A673 (cell line): Measurements from ENCODE around the gene UGT1A8. TPM values are rescaled to one million over a fixed set of nuclear protein-coding genes. Genes with fewer than 3 reads are reported as not detected.

Source experiments
- BruUV-seq: library from RNA; stranded (reverse); fragments of 400-500 nt; replicated peaks from 2 replicates; lab custom pipeline; 2021; lab: Mats Ljungman, UMichigan
- CTCF ChIA-PET: fragments of 300-600 bp; sonication (Branson Sonifier 250); formaldehyde crosslinking; loops from one replicate; lab custom pipeline; 2022; ENCODE audit warnings: antibody characterized with exemption; lab: Charles Lee
- POLR2A ChIA-PET: fragments of 300-600 bp; sonication (Branson Sonifier 250); formaldehyde crosslinking; loops from one replicate; lab custom pipeline; 2022; ENCODE audit warnings: antibody characterized with exemption; ENCODE audit not compliant: low non-redundant PET; lab: Charles Lee
- DNase-seq: peaks from one replicate; pipeline ENCODE4 v3.0.0-alpha.2; 2015; ENCODE audit warnings: low spot score
- H3K27ac ChIP-seq: fragments of 200-600 bp; sonication (generic); 2 replicates; pipeline ENCODE4 v1.5.1; 2016; ENCODE audit warnings: mixed run types, low read depth, mild to moderate bottlenecking, mixed read lengths, antibody characterized with exemption, low read length; ENCODE audit not compliant: poor library complexity, severe bottlenecking
- H3K27me3 ChIP-seq: fragments of 200-600 bp; sonication (generic); replicated peaks from 2 replicates; pipeline ENCODE4 v1.6.1; 2017; ENCODE audit warnings: mixed run types, low read depth, mild to moderate bottlenecking, mixed read lengths, antibody characterized with exemption, low read length; ENCODE audit not compliant: insufficient read depth, poor library complexity
- H3K36me3 ChIP-seq: fragments of 200-600 bp; sonication (generic); 2 replicates; pipeline ENCODE4 v1.6.1; 2016; ENCODE audit warnings: mixed run types, mild to moderate bottlenecking, mixed read lengths, antibody characterized with exemption, low read length; ENCODE audit not compliant: insufficient read depth, poor library complexity, severe bottlenecking
- H3K4me1 ChIP-seq: fragments of 200-600 bp; sonication (generic); 2 replicates; pipeline ENCODE4 v1.6.1; 2017; ENCODE audit warnings: mixed run types, mild to moderate bottlenecking, mixed read lengths, antibody characterized with exemption, low read length; ENCODE audit not compliant: insufficient read depth, poor library complexity, severe bottlenecking
- H3K4me3 ChIP-seq: fragments of 200-600 bp; sonication (generic); 2 replicates; pipeline ENCODE4 v1.5.1; 2016; ENCODE audit warnings: low read depth, mixed run types, mild to moderate bottlenecking, mixed read lengths, low read length; ENCODE audit not compliant: poor library complexity, severe bottlenecking
- H3K9me3 ChIP-seq: fragments of 200-600 bp; sonication (generic); 2 replicates; pipeline ENCODE4 v1.6.1; 2016; ENCODE audit warnings: mixed run types, low read depth, mild to moderate bottlenecking, mixed read lengths, antibody characterized with exemption, low read length; ENCODE audit not compliant: poor library complexity, severe bottlenecking
- CTCF ChIP-seq: fragments of 300-800, 200-600 bp; sonication (generic); conservative IDR thresholded peaks from 2 replicates; pipeline ENCODE4 v1.5.1; 2017; ENCODE audit warnings: low read depth, mild to moderate bottlenecking, antibody characterized with exemption, low read length, moderate library complexity, mixed read lengths
- EZH2 ChIP-seq: fragments of 200-600 bp; sonication (generic); IDR thresholded peaks from 2 replicates; pipeline ENCODE4 v1.6.1; 2017; ENCODE audit warnings: borderline replicate concordance, low read depth, mild to moderate bottlenecking, mixed read lengths, antibody characterized with exemption, low read length; ENCODE audit not compliant: poor library complexity, severe bottlenecking
- intact Hi-C: fragments of 100-400 bp; cut with micrococcal nuclease; formaldehyde crosslinking; loops from one replicate; pipeline ENCODE4 v1.10.0; 2022; ENCODE audit not compliant: unreplicated experiment
- total RNA-seq: library from RNA; stranded (reverse); gene quantifications from 2 replicates; pipeline ENCODE4 v1.2.3, GENCODE V29; 2021

Gene UGT1A8
- total RNA-seq, 1 experiment from 2014 or later, result not detected

GRCh38 chr2:233672886-233673285, 55.5 kb downstream of the UGT1A8 start:
- DNase-seq, result no peak
- no peaks in the 10 kb centered on the region for H3K36me3 ChIP-seq
- no peaks in the 10 kb centered on the region for H3K27me3 ChIP-seq
- no peaks in the 10 kb centered on the region for H3K9me3 ChIP-seq
- no peak overlapping the region for H3K4me3 ChIP-seq
- TF ChIP-seq EZH2, result no peak
- no peak for TF ChIP-seq CTCF
- CTCF ChIA-PET, result no interaction called here
- BruUV-seq, result no TSS peak
- POLR2A ChIA-PET, result no interaction called here
- intact Hi-C loops, result no loop called here
- H3K27ac ChIP-seq, result no peak overlapping the region
- no peaks in the 10 kb centered on the region for H3K4me1 ChIP-seq

- DNase-seq, result no peak
- Histone ChIP-seq H3K4me1 (no peaks in the 10 kb centered on the region), H3K4me3 (no peak overlapping the region), H3K36me3 (no peaks in the 10 kb centered on the region), H3K9me3 (no peaks in the 10 kb centered on the region), H3K27ac (no peak overlapping the region), H3K27me3 (no peaks in the 10 kb centered on the region)
- ChIA-PET CTCF (no interaction called here), POLR2A (no interaction called here)
- no TSS peak for BruUV-seq
- intact Hi-C loops, result no loop called here
- TF ChIP-seq CTCF, result no peak
These were observed 56.5 kb downstream of the UGT1A8 start for GRCh38 chr2:233673896-233674295.

- BruUV-seq, result no TSS peak
These were observed 56.9 kb downstream of the UGT1A8 start for GRCh38 chr2:233674314-233674713.

More at GRCh38 chr2:233674314-233674713, 56.9 kb downstream of the UGT1A8 start:
- H3K36me3 ChIP-seq, result no peaks in the 10 kb centered on the region
- no peaks in the 10 kb centered on the region for H3K9me3 ChIP-seq
- H3K27ac ChIP-seq, result no peak overlapping the region
- CTCF ChIA-PET, result no interaction called here
- TF ChIP-seq CTCF (no peak), EZH2 (no peak)
- H3K4me1 ChIP-seq, result no peaks in the 10 kb centered on the region
- POLR2A ChIA-PET, result no interaction called here
- no peak for DNase-seq
- no peaks in the 10 kb centered on the region for H3K27me3 ChIP-seq
- H3K4me3 ChIP-seq, result no peak overlapping the region
- intact Hi-C loops, result no loop called here
